ENCODE data around the gene ANKS1A.

GRCh38 chr6:34976239-34976638, 87.2 kb downstream of the ANKS1A start:
- no peak for TF ChIP-seq CTCF (IDR thresholded peaks at IDR 0.05)
- no peak for TF ChIP-seq POLR2A (IDR thresholded peaks at IDR 0.05)

All from right lobe of liver (tissue), 4 donors.